Measurements from ENCODE around the gene ADCY9. TPM values are rescaled to one million over a fixed set of nuclear protein-coding genes. Genes with fewer than 3 reads are reported as not detected.
"Not testable (repeated sequence)": the region's sequence is repeated elsewhere in the genome, so short reads cannot be mapped to it uniquely, and the experiment has no call there.

ADCY9 gene
- total RNA-seq, 1 donor from 2014 or later: 18.3 TPM

DNA sequence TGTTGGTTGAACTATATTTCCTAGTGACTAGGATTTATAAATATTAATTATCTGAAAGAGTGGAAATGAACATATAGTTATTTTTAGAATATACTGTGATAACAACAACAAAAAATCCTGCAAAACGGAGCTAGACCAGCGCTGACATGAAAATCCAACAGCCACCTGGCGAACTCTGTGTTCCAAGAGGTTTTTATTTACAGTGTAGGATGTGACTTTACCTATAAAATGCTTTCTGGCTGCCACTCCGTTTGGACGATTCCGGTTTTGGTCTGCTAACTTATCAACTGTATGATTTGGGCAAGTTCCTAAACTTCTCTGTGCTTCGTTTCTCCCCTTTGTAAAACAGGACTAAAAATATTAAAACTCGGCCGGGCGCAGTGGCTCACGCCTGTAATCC lies 73.7 kb downstream of the ADCY9 start:
- DNase-seq (ENCODE audit: extremely low read depth, low read depth, low spot score): no peak

DNA sequence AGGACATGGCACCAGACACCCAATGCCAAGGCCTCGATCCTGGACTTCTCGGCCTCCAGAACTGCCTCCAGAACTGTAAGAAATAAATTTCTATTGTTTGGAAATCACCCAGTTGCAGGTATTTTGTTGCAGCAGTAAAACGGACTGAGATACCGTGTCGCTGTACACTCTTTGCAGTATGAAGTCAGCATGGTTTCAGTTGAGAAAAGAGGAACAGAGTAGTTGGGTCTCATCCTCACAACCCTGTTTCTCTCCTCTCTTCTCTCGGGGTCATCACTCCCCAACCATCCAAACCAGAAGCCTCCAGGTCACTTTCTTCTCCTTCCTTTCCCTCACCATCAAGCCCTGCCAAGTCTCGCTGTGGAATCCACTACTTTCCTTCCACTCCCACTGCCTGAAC lies 77.8 kb downstream of the ADCY9 start:
- no peak for DNase-seq (ENCODE audit: extremely low read depth, low read depth, low spot score)

GRCh38 chr16:4036952-4037351 lies 79.3 kb downstream of the ADCY9 start:
- not testable (repeated sequence) for DNase-seq (ENCODE audit: extremely low read depth, low read depth, low spot score)

- no peak for DNase-seq (ENCODE audit: extremely low read depth, low read depth, low spot score)
Observed at GRCh38 chr16:4034963-4035362, 81.3 kb downstream of the ADCY9 start.

DNA sequence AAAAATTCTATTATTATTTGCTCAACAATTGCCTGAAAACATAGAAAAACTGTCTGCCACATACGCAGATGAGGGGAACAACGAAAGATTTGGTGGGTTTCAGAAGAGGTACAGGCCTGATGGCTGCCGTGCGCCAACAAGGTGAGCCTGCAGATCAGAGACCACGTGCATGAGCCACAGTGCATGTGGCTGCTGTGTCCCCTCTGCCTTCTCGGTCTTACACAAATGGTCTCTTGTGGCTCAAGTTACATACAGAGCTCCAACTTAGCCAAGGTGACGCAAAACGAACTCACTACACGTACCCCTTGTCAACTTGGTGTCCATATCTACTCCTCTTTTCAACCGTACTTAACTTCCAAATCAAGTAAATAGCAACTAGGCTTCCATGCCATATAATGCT lies 82.3 kb downstream of the ADCY9 start:
- no peak for DNase-seq (ENCODE audit: extremely low read depth, low read depth, low spot score)

DNA sequence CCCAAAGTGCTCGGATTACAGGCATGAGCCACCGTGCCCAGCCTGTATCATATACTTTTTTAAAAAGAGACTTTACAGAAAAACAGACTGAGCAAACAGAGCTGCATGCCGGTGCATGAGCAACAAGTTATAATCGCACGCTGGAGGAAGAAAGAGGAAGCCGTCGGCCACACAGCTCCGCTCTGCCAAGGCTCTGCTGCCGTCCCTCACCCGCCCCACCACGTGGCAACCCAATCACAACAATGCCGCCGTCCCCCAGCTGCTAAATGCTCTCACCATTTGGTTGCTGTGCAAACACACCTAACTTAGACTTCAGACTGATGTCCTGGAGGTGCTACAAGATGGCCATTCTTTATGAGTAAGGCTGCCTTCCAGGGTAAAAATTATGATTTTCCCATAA lies 83.5 kb downstream of the ADCY9 start:
- DNase-seq (ENCODE audit: extremely low read depth, low read depth, low spot score): no peak

- no peak for DNase-seq (ENCODE audit: extremely low read depth, low read depth, low spot score)
Observed at GRCh38 chr16:4028144-4028543, 88.1 kb downstream of the ADCY9 start.

- DNase-seq (ENCODE audit: extremely low read depth, low read depth, low spot score): no peak
Observed at GRCh38 chr16:4026854-4027253, 89.4 kb downstream of the ADCY9 start.

DNA sequence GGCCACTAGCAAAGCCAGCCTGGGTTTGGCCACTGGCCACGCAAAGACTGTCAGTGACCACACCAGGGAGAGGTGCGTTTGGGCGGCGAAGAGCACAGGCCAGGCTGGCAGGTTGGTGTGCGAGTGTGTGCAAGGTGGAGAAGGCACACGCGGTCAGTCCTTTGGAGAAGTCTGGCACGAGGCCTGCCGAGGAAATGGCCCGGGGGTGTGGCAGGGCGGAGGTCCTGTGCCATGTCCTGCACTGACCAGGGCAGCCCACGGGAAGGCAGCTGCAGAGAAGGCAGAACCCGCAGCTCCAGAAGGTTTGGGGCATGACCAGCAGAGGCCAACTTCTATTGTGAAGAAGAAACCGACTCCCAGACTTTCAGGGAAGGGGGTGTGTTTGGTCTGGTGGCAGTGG lies 90.8 kb downstream of the ADCY9 start:
- no peak for DNase-seq (ENCODE audit: extremely low read depth, low read depth, low spot score)

DNA sequence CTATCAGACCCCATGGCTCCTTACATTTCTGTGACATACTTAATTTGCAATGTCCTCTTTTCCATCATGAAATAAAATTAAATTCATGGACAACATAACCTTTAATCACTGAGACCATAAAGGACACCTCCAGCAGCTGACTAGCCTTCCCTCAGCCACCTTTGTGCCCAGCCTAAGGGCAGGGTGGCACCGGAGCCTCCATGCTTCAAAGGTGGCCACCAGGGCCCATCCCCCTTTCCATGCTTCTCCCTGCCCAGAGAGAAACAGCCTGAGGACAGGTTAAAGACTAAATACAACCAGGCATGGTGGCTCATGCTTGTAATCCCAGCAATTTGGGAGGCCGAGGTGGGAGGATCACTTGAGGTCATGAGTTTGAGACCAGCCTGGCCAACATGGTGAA lies 94.3 kb downstream of the ADCY9 start:
- DNase-seq (ENCODE audit: extremely low read depth, low read depth, low spot score): no peak

- no peak for DNase-seq (ENCODE audit: extremely low read depth, low read depth, low spot score)
Observed at GRCh38 chr16:4021070-4021779, 95.0 kb downstream of the ADCY9 start.

DNA sequence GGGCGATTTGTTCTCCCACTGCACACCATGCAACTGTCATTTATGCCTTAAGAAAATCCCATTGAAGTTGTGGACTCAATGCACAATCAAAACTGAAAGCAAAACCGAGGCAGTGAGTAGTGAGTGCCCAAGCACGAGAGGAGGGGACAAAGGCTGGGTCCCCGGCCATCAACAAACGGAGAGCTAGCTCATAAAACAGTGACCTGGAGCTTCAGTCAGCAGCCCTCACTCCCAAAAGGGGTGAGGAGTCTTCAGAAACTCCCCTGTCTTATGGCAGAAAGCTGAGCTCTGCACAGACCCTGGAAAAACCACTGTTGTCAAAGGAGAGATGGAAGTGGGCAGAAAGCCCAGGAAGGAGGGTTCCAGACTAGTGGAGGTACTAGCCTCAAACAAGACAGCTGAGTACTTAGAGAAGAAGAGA lies 96.9 kb downstream of the ADCY9 start:
- no peak for DNase-seq (ENCODE audit: extremely low read depth, low read depth, low spot score)

- no peak for DNase-seq (ENCODE audit: extremely low read depth, low read depth, low spot score)
Observed at GRCh38 chr16:4018391-4018790, 97.9 kb downstream of the ADCY9 start.

- DNase-seq (ENCODE audit: extremely low read depth, low read depth, low spot score): no peak
Observed at GRCh38 chr16:4017807-4018206, 98.4 kb downstream of the ADCY9 start.

DNA sequence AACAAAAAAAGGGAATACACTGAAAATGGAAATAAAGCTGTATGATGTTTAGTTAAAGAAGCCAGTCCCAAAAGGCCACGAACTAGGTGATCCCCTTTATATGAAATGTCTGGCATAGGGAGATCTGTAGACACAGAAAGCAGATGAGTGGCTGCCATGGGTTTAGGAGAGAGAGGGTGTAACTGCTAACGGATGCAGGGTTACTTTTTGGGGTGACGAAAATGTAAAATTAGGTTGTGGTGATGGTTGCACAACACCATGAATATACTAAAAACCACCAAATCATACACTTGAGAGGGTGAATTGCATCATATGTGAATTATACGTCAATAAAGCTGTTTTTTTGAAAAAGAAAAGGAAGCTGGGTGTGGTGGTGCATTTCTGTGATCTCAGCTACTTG lies 99.6 kb downstream of the ADCY9 start:
- DNase-seq (ENCODE audit: extremely low read depth, low read depth, low spot score): no peak

GRCh38 chr16:4016005-4016352 lies 100.3 kb downstream of the ADCY9 start:
- no peak for DNase-seq (ENCODE audit: extremely low read depth, low read depth, low spot score)

DNA sequence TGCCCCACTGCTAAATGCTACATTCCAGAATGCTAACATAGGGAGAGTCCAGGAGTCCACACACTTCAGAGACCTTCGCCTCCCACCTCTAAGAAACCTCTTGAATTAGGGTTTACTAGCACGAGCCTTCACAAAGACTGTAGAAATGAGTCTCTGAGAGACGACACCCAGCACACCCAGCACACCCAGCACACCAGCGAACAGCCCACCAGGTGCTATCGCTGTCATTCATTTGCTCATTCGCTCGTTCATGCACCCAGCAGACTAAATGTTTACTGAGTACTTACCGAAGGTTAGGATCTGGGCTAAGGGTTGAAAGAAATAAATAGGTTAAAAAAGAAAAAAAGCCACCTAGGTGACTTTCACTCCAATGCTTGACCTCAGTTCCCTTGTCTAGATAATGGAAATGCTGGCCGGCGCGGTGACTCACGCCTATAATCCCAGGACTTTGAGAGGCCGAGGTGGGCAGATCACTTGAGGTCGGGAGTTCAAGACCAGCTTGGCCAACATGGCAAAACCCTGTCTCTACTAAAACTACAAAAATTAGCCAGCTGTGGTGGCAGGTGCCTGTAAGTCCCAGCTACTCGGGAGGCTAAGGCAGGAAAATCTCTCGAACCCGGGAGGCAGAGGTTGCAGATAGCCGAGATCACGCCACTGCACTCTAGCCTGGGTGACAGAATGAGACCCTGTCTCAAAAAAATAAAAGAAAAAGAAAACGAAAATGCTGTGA lies 100.8 kb downstream of the ADCY9 start:
- DNase-seq (ENCODE audit: extremely low read depth, low read depth, low spot score): no peak

DNA sequence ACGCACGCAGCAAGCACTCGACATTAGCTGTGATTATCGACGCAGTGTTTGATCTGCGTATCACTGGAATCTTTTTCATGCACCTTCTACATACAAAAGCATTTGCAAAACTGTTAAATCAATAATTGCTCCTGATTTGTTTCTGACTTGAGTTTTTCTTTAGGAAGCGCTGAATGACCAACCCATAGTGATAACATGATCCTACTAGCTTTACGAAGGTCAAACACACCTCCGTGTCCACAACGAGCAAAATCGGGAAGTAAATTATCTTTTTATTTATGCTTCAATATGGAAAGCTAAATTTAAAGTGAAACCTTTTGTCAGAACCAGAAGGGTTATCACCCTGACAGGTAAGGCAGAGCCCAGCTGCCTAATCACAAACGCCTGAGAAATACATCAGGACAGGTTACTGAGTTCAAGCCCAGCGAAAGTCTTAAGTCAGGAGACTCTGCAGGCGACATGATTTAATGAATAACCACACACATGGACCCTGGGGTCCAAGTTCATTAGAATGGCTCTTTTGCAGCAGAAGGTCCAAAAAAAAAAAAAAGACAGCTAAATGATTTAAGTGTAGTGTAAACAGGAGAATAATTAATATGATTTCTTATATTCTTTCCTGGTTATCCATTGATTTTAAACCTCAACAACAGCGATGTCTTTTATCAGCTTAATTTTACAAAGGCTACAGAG lies 104.2 kb downstream of the ADCY9 start:
- no peak for DNase-seq (ENCODE audit: extremely low read depth, low read depth, low spot score)

DNA sequence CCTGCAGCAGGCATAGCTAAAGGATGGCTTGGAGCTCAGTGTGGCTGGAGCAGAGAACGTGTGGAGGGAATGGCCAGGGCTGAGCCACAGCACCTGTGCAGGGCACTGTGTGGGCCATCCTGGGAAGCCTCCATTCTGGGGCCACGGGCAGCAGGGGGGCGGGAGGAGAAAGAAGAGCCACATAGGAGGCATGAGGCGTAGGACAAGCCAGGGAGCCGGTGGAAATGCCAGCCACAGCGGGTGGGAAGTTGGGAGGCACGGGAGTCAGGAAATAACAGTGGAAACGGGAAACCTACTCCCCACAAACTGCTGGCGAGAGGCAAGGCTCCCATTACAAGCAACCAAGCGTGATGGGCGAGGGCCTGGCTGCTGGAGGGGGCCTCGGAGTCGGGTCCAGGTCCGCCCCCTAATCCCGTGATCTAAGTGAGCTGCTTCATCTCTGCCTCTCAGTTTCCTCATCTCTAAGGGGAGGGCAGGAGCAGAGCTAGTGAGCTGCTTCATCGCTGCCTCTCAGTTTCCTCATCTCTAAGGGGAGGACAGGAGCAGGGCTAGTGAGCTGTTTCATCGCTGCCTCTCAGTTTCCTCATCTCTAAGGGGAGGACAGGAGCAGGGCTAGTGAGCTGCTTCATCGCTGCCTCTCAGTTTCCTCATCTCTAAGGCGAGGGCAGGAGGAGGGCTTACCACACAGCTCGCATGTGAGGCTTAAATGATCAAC lies 104.9 kb downstream of the ADCY9 start:
- no peak for DNase-seq (ENCODE audit: extremely low read depth, low read depth, low spot score)

DNA sequence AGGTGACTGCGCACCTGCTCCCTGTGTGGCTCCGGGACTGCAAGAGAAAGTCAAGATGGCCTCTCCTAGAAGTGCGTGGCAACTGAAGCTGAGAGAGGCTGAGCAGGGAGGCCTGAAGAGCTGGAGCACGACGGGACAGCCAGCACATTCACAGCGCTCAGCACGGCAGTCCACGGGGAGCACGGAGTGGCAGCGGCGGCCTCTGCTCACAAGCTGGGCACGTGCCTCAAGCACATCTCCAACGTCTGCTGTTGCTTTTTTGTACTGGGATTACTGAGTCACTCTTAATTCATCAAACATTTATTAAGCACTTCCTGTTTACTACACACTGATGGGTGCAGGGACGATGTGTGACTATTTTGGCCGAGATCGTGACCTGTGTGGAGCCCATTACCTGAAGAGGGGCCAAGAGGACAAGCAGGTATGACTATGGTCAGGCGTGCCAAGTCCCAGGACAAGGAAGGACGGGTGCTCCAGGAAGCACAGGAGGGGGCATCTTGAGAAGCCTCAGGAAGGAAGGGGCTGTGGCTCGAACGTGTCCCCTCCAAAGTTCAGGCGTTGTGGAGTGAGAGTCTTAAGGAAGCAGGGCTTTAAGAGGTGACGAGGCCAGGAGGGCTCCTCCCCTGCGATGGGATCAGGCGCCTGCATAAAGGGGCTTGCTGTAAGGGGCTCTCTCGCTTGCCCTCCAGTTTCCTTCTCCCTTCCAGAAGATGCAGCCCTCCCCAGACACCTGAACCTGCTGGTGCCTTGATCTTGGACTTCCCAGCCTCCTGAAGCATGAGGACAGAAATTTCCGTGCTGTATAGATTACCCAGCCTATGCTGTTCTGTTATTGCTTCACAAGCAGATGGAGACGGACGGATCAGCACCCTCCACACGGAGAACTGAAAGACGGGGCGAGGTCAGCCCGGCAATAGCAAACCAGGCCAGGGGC lies 105.8 kb downstream of the ADCY9 start:
- DNase-seq (ENCODE audit: extremely low read depth, low read depth, low spot score): no peak

All from glomerular endothelial cell (primary cell).